PFSK-1 (cell line): ENCODE results near the gene CCDC106.

ENCODE experiments used
- POLR2AphosphoS5 ChIP-seq: IDR thresholded peaks from 2 replicates; pipeline ENCODE4 v1.6.1; 2012; ENCODE audit warnings: low read depth, mild to moderate bottlenecking, control low read depth, low read length, moderate library complexity
- SIN3A ChIP-seq: IDR thresholded peaks from 2 replicates; pipeline ENCODE4 v1.6.1; 2012; ENCODE audit warnings: mild to moderate bottlenecking, low read length, moderate library complexity, borderline replicate concordance; ENCODE audit not compliant: insufficient read depth
- TF ChIP-seq, protein P1 (sequence below), 2 experiments: IDR thresholded peaks; 2 replicates each; pipeline versions ENCODE4 v1.6.1 to v1.8.0; 2011 to 2012; ENCODE audit warnings: low read depth in 2 of 2, low read length in 2 of 2, control low read depth in 1 of 2, inconsistent platforms in 1 of 2, mild to moderate bottlenecking in 1 of 2, moderate library complexity in 1 of 2; ENCODE audit not compliant: insufficient read depth in 1 of 2

DNA sequence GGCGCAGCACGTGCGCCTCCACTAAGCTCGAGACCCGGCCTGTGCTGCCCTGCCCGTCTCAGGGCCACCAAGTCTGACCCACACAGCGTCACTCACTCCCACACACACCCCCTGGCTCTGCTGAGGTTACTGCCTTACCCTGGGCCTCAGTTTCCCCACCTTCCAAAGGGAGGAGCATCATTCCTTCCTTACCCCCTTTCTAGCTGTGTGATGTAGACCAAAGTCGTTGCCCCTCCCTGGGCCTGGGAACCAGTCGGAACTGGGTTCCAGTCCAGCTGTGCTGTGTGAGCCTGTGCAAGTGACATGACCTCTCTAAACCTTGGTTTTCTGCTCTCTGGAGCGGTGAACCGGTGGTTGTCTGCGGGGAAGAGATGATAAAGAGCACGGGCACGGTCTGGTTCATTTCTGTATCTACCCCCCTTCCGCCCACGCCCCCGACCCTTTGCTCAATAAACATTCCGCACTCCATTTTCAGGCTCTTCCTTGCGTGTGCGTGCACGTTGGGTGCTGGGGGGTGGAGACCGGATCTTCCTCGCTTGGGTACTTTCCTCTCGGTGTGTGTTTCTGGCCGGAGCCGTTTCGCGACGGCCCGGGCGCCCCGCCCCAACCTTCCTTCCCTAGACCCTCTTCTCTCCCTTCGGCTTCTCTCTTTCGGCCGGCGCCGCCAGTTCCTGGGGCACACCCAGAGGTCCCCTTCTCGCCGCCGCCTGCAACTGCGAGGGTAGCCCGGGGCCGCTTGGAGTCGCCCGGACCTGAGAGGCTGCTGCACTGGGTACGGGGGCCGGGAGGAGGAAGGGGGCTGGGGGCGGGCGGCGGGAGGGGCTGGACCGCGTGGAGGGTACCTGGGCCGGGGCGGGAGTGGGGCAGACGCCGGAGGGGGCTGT lies 4.8 kb upstream of the CCDC106 start, which contains the start of gene ZNF581:
- TF ChIP-seq POLR2AphosphoS5 = peak; percentile 75
- TF ChIP-seq, protein P1, sequence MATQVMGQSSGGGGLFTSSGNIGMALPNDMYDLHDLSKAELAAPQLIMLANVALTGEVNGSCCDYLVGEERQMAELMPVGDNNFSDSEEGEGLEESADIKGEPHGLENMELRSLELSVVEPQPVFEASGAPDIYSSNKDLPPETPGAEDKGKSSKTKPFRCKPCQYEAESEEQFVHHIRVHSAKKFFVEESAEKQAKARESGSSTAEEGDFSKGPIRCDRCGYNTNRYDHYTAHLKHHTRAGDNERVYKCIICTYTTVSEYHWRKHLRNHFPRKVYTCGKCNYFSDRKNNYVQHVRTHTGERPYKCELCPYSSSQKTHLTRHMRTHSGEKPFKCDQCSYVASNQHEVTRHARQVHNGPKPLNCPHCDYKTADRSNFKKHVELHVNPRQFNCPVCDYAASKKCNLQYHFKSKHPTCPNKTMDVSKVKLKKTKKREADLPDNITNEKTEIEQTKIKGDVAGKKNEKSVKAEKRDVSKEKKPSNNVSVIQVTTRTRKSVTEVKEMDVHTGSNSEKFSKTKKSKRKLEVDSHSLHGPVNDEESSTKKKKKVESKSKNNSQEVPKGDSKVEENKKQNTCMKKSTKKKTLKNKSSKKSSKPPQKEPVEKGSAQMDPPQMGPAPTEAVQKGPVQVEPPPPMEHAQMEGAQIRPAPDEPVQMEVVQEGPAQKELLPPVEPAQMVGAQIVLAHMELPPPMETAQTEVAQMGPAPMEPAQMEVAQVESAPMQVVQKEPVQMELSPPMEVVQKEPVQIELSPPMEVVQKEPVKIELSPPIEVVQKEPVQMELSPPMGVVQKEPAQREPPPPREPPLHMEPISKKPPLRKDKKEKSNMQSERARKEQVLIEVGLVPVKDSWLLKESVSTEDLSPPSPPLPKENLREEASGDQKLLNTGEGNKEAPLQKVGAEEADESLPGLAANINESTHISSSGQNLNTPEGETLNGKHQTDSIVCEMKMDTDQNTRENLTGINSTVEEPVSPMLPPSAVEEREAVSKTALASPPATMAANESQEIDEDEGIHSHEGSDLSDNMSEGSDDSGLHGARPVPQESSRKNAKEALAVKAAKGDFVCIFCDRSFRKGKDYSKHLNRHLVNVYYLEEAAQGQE (IDR thresholded peaks at IDR 0.05; ENCODE audit: insufficient read depth in 1 of 2, low read depth in 2 of 2, low read length in 2 of 2) = 0 out of 4 replicates have a peak, but pooled peaks of 1 of the 2 experiments have one; percentile 23
- TF ChIP-seq SIN3A = peak; percentile 91; the same call in 1 of the 2 replicates
